Kidney tubule cell (primary cell): Measurements from ENCODE around the gene ABCF2.

Experiments used
- DNase-seq: peaks from one replicate; pipeline ENCODE4 v3.0.0-alpha.2; 2018; ENCODE audit warnings: low spot score

The ABCF2 gene

DNA sequence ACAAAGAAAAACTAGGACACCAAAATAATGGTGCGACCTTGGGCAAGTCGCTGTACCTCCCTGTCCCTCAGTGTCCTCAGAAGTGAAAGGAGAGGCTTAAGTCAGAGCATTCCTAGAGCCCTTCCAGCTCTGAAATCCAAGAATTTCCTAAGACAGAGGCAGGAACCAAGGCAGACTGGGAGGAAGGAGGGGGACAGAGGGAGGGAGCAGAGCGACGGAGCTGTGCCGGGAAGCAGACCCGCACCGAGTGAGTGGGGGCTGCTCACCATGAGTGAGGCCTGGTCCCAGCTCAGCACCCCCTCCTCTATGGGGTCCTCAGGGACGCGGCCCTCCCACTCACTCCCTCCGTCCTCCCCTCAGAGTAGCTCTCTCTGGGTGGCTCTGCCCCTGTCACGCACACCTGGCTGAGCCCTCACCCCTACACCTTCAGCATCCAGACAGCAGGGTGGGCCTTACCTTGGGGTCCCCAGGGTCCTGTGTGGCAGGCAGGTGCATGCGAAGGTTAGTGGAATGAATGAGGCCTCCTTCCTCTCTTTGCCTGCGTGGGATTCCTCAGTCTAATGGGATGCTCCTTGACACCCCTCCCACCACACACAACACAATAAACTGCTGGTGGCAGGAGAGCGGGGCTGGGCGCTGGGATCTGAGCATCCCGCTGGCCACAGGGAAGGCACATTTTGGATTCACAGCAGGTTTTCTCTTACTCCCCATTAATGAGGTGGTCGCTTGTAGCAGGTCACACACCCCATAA, 26.1 kb upstream of the ABCF2 start:
- DNase-seq, result no peak

DNA sequence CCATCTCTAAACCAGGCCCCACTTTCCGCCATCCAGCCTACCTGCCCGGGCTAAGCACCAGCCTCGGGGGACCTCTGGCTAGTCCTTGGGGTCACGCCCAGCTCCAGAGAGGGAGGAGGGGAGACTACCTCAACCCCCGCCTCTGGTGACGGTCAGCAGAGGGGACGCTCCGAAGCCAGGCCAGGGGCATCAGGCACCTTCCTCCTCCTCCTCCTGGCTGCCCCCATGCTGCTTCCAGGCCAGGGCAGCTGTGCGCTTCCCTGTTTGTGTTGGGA, 25.5 kb upstream of the ABCF2 start:
- no peak for DNase-seq

DNA sequence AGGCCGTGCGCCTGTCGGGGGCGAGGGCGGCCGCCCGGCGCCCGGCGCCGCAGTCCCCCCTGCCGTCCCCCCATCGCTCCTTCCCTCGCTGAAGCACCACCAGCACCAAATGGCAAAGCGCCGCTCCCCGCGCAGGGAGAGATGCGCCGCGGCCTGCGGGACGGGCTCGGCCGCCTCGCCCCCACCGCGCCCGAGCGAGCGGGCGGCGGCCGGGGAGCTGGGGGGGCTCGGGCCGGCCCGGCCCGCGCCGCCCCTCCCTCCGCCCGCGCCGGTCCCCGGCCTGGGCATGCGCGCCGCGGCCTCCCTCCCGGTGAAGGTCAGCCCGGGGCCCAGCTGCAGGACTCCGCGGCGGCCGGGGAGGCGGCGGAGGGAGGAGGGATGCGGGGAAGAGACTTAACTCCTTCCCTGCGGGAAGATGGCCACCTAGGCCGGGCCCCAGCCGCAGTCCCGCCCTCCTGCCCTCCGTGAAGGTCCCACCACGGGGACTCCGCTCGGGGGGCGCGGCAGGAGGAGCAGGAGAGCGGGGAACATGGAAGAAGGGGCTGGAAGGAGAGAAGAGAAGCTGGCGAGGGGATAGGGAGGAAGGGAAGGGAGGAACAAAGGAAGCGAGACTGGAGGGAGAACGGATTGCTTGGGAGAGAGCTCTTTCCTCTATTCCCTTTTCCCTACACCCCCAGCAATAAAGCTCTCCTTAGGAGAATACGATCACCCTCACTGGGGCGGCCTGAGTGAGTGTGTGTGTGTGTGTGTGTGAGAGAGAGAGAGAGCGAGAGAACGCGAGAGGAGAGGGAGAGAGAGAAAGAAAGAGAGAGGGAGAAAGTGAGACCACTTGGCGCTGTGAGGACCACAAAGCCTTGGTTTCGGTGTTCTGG, 24.9 kb upstream of the ABCF2 start:
- peak; percentile 66 for DNase-seq

DNA sequence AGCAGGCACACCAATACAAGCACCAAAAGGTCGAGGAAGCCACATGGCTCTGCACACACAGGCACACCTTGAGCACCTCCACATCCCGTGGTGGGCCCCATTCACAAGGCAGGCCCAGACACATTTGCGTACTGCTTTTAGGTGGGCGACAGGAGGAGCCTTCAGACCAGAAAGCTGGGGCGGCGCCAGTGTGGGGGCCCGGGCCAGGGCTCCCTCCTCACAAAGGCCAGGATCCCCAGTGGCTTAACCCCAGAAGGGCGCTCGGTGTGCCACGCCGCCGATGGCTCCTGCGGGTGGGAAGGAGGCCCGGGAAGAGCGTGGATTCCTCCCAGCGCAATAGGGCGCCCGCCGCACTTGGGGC, 24.3 kb upstream of the ABCF2 start:
- peak; percentile 9 for DNase-seq

DNA sequence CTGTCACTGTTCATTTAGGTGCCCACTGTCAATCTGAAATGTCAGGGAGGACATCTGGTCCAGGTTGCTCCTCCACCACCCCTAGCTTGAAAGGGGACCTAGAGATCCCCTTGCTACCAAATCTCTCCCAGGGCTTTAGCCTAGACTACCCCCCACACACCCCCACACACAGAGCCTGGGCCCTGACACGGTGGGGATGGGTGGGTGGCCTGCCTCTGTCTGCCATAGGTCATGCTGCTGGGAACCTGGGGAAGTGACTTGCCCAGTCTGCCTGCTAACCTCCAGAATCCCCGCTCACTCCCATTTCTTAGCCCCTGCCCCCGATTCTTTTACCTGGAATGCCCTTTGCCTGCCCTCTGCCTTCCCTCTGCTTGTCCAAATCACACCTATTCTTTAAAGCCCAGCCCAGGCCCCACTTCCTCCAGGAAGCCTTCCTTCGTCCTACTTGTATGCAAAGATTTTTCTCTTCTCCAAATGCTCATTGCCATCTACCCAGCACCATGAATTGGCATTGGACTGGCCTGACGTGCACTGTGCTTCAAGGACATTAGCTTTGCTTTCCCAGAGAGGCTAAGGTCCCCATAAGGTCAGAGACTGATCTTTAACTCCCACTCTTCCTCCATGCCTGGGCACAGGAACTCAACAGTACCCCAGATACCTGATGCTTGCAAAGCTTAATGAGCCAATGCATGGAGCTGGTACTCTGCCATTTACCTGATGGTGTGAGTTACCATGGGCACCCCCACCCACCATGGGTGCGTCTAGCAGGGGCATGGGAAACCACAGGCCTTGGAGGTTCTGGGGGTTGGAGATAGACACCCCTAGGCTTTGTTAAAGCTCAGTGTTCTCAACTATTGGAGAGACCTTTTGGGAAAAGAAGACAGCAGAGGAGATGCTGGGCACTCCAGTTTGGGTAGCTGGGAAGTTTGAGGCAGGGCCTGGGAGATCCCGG, 23.5 kb upstream of the ABCF2 start:
- no peak for DNase-seq

DNA sequence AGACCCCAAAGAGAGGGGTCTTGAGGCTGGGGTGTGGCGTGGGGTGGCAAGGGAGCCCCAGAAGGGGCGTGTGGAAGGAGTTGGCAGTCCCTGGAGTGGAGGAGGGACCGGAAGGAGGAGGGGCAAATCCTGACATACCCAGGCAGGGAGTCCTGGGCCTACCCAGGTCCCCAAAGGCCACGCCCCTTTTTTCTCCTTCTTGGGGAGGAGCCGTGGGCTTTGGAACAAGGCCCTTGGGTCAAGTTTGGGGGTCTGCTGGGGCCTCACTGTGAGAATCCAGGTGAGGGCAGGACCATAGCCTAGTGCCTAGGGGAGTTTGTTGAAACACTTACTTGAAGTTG, 22.7 kb upstream of the ABCF2 start:
- peak; percentile 38 for DNase-seq

DNA sequence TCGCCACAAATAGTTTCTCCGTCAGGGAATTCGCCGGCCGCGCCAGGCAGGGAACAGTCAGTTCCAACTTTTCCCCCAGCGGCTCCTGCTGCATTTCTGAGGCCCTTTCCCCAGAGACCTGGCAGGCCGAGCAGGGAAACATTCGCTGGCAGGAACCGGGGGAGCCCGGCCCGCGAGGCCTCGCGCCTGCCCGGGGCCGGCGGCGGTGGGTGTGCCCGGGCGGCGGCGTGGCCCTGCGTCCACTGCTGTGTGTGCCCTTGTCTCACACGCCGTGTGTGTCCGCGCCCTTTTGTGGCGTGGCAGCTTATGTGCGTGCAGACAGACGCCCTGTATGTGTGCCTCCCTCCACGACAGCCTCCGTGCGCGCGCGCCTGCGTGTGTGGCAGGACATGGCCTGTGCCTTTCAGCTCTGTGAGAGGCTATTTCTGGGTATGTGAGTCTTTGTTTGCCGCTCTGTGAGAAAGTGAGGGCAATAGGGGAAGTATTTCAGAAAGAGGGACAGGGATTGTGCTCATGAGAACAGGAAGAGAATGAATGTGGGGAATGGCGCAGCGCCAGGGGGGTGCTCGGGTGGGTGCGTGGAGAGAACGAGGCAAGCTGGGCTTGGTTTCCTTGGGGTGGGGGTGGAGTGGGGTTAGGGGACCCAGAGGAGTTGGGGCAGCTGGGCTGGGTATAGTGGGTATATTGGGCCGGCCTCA, 22.2 kb upstream of the ABCF2 start:
- DNase-seq, result peak; percentile 52

DNA sequence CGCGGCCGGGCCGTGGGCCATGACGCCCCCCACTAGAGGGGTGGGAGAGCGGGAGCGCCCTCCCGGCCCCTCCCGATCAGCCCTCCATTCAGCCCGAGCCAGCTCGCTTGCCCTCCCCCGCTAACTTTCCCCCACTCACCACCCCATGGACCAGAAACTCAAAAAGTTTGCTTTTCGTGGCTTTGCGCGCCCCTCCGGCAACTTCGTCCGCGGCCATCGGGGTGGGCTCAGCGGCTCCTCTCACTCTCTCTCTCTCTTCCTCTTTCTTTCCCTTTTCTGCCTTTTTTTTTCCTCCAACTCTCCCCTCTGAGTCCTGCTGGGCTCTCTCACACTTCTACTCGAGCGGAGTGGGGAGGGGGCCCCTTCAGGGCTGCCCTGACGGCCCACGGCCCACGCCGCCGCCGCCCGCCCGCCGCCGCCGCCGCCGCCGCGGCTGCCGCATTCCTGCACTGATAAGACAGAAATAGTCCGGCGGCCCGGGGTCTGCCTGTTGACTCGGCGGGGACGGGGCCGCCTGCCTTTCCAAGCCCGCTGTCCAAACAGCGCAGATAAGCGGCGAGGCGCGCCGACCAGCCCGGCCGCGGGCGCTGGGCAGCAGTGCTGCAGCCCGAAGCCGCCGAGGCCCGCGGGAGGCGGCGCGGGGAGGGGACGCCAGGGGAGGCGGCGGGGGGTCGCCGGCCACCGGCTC, 21.5 kb upstream of the ABCF2 start, which contains the start of gene SMARCD3:
SMARCD3 (minus strand) TSS at position 349 of the 688 bp plus-strand sequence; CDS start at position 217, 132 bp downstream.
- peak; percentile 60 for DNase-seq

DNA sequence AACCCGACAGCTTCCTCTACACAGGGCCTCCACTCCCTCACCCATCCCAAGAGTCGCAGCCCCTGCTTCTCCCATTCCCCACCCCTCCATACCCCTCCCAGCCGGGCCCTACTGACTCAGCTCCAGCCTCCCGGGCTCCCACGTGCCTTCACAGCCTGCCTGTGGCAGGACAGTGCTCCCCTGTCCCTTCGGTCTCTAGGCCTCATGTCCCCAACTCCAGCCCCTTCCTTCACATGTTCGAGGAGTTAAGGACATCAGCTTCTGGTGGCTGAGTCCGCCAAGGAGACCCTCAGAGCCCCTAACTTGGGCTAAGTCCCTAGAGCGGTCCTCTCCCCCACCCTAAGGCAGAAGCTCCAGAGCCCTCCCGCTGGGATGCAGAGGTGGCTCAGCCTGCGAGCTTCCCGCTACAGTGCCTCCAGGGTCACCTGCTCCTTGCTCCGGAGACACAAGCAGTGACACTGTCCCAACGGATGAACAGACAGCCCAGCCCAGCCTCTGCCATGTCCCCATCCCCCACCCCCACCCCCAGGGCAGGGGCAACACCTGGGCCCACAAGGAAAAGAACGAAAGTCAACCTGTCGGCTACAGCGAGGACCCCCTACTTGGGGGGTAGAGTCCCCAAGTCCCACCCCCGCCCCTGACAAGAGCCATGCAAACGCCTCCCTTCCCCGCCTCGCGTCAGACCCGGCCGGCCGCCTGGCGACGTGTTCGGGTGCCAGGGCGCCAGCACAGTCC, 20.8 kb upstream of the ABCF2 start:
- no peak for DNase-seq

DNA sequence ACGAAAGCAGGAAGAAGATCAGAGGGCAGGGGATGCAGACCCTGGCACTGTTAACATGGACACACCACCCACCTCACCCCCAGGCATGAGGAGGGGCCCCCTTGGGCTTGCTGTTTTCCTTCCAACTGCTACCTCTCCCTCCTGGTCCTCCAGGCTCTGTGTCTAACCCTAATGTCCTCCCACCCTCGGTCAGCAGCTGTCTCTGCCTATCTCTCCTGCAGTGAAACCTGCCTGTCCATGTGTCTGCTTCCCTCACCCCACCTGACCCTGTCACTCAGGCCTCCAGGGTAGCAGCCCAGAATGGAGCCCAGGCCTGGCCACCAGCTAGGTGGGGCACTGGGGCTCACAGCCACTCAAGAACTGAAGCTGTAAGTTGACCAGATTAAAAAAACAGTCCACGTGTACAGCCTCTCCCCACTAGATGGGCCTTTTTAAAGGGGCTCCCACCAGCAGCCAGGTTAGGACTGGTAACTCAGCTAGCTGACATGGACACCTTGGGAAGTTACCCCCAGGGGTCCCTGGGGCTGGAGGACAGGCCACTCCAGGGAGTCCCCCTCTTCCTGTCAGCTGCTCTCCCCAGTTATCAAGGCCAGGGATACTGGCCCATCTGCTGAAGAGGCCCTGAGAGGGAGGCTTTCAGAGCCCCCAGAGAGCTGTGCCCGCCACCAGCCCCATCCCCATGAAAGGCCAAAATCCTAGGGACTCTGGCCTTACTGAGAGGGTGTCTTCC, 20.0 kb upstream of the ABCF2 start:
- no peak for DNase-seq

DNA sequence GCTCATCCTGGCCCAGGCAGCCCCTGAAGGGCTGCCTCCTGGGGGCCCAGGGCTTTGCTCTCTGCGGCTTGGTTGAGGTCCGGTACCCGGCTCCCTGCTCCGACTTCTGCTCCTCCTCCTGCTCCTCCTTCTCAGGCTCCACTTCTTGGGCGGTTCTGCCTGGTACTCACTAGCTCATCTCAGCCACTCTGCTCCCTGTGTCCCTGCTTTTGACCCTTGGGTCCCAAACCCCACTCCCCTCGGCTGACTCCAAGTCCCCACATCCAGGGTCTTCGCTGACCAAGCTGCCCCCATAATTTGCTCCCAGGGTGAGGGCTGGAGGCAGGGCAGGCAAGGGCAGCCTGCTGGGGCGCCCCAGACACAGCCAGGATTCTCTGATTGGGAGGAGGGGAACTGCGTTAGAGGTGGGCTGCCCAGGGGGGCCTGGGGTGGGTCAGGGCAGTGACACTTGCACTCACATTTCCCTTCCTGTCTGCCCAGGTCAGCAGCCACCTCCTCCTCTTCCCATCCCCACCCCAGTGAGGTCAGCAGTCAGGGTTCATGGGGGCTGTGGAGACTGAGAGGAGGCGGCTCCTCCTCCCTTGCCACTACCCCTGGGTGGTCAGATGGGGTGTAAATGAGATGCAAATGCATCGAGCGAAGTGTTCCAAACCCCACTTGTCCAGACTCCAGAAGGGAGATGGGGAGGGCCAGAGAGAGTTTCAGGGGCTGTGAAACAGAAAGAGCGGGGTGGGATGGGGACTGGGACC, 19.3 kb upstream of the ABCF2 start:
- no peak for DNase-seq

DNA sequence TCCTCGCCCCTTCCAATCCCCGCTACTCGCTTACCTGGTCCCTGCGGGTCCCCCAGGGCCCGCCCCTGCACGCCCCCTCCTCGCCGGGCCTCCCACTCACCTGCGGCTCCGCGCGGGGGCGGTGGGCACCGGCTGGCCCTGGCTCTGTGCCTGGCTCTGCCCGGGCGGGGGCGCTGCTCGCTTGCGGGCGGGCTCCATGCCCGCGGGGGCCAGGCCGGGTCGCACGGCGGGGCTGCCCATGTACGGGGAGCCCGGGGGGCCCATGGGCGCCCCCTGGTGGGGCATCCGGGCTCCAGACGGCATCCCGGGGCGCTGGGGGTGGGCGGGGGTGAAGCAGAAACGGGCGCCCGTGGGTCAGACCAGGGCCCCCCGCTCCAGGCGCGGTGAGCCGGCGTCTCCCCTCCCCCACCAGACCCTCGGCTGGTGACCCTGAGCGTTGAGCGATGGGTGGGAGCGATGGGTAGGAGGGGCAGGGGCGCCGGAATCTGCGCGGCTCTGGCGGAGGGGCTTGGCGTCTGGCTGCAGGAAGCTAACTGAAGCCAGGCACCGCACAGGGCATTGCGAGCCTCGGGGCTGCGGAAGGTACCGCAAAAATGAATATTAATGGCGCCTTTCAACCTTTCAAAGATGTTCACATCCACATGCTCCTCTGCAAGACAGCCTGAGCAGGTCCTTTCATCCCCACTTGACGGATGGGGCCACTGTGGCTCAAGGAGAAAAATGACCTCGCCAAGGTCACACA, 18.5 kb upstream of the ABCF2 start:
- peak; percentile 28 for DNase-seq

DNA sequence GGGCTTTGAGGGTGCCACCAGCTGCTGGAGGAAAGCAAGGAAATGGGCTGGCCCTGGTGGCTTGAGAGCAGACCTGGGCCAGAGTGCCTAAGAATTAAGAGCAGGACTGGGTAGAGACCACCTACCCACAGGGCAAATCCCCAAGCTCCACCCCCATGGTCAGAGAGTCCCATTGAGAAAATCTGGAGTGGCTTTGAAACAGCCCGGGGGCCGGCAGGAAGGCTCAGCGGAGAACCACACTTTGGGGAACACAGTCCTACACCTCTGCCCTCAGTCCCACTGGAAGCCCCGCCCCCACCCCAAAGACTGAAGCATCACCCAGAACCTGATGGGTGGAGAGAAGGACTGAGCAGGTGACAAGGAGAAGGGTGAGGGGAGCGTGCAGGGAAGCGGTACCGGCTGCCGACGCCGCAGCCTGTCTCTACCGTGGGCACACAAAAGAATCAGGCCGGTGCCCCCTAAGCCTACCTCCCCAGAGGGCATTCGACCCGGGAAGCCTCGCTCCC, 17.9 kb upstream of the ABCF2 start:
- no peak for DNase-seq

DNA sequence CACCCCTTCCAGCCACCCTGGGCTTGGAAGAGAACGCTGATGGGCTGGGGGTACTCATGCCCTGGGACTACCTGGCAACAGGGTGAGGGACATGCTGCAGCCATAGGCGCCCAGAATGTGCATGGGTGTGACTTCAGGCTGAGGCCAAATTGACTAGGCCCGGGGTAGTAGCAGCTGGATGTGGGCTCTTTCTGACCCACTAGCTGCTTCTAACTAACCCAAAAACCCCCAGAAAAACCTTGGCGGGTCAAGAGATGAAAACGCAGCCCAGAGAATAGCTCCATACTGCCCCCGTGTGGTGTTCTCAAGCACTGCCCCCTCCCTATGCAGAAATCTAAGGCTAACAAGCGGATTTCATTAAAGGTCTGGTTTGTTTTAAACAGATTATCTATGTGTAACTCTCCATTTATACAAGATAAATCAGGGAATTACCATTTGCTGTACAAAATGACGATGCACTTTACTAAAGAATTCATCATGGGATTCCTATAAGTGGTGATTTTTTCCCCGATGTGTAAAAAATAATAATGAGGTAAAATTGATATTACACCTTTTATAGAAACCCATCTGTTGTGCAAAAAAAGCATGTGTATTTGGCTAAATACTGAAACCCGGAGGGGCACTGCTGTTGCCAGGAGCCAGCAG, 17.3 kb upstream of the ABCF2 start:
- DNase-seq, result peak; percentile 45

DNA sequence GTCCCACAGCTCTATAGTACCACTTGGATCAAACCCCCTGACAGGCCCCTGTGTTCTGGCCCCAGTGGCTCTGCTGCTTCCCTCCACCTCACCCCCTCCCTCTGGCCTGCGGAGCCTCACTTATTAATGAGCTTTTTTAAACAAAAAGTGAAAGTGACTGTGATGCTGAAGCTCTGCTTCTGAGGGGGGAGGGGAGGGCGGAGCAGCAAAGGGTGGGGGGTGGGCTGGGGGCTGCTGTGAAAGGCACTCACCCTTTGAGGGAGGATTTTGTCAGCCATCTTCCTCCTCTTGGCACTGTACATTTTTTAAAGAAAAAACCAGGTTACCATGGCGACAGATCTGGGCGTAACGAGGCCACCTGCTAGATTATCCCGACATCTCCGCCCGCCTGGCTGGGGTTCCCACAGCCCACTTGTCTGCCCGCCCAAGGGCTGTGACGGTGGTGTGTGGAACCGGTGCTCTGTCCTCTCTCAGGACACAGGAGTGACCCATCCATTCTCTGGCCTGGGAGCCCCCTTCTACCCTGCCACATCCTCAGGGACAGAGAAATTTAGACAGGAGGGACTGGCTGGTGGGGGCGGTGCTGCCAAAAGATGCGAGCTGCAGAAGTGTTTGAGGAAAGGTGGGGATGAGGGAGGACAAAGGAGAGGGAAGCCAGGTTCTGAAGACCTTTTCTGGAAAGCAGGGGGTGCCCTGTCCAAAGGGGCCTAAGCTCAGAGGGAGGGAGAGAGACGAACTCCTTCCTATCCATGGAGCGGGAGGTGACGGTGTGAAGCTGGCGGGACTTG, 16.6 kb upstream of the ABCF2 start:
- no peak for DNase-seq

DNA sequence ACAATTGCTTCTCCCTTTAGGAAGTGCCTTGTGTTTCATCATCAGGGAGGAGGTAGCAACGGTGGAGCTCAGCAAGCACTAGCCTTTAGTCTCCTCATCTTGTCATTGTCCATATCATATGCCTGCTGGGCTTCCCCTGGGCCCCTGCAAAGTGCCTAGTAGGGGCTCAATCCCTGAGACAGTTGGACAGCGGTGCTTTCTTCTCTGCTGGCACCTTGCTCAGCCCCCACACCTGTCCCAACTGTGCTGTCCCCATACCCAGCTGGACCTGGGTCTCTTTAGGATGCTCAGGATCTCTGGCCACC, 16.0 kb upstream of the ABCF2 start:
- no peak for DNase-seq
